Pancreas (tissue), 10 donors: Measurements from ENCODE around the gene EGLN3. TPM values are rescaled to one million over a fixed set of nuclear protein-coding genes. Genes with fewer than 3 reads are reported as not detected.

ENCODE experiments used
- ATAC-seq, 4 donors: fragments of 200-7000 bp; cut with Tn5 transposase; one replicate each; pipeline versions ENCODE4 v1.8.0 to v1.9.1; 2020; ENCODE audit warnings: mild to moderate bottlenecking in 4 of 4, moderate library complexity in 4 of 4
- DNase-seq, 6 donors: peaks; one replicate each; pipeline ENCODE4 v3.0.0-alpha.2; 2020
- FAIRE-seq: peaks from 2 replicates; lab custom pipeline; 2012; peaks lifted over from hg19 to GRCh38; lab: Jason Lieb, UNC
- H3K27ac ChIP-seq, 4 donors: fragments of 200-600 bp; sonication (generic); 1 replicate in 3 of 4; 2 replicates in 1 of 4; pipeline versions ENCODE4 v1.5.0 to v1.8.0; 2020
- H3K27me3 ChIP-seq, 4 donors: fragments of 200-600 bp; one replicate each; pipeline ENCODE4 v1.8.0; 2021
- H3K36me3 ChIP-seq, 3 donors: fragments of 200-600 bp; sonication (generic) in 1 of 3; one replicate each; pipeline versions ENCODE4 v1.5.0 to v1.8.0; 2020 to 2021
- H3K4me1 ChIP-seq, 3 donors: fragments of 200-600 bp; one replicate each; pipeline ENCODE4 v1.8.0; 2021
- H3K4me3 ChIP-seq, 4 donors: fragments of 200-600 bp; sonication (generic) in 2 of 4; one replicate each; pipeline versions ENCODE4 v1.5.0 to v1.8.0; 2020 to 2021
- H3K9me3 ChIP-seq, 4 donors: fragments of 200-600 bp; one replicate each; pipeline ENCODE4 v1.8.0; 2021
- CTCF ChIP-seq, 4 donors: fragments of 200-600 bp; sonication (generic) in 3 of 4; IDR thresholded peaks; one replicate each; pipeline versions ENCODE4 v1.5.0 to v1.8.0; 2021; ENCODE audit warnings: antibody characterized with exemption in 4 of 4
- WGBS, 2 donors: extraction: QIAGEN DNeasy Blood & Tissue Kit; methylation state at CpG; one replicate each; pipeline ENCODE4 v1.1.7; 2013; 5-methylcytosine and 5-hydroxymethylcytosine counted together
- intact Hi-C, 3 donors: fragments of 100-400 bp; cut with DNase I; formaldehyde crosslinking; loops; one replicate each; pipeline versions ENCODE4 v1.11.1 to v1.14.2; 2022
- polyA plus RNA-seq, 2 donors: library from polyadenylated mRNA; stranded (reverse); fragments of 200-250 nt; gene quantifications; one replicate each; pipeline ENCODE4 v1.2.3, GENCODE V29; 2013
- total RNA-seq, 6 donors: library from RNA; stranded (reverse); fragmentation: NEBNext Ultra II Directional in 4 of 6; extraction: Animal tissue kit (Norgen Biotek cat#: 25700) in 4 of 6; gene quantifications; one replicate each; pipeline versions ENCODE4 v1.2.1 to v1.2.4, GENCODE V29; 2021 to 2023
- donor health status: healthy with polysubstance abuse.
- donor health status: DM: no; HTN: no; CAD: no; lungs with moderate emphysema.
- donor health status: DM: no; HTN: no; CAD: no.
- donor health status: control.
- donor health status: control.
- donor health status: Bipolar disorder and iron deficiency.
- donor health status: DM: yes; HTN: yes; CAD: no.
- donor health status: DM: no; HTN: no; CAD: no.
- donor health status: DM: no; HTN: no; CAD: no.
- donor health status: DM: yes; HTN: yes; CAD: no.

EGLN3 gene
- total and polyA plus RNA-seq, 8 donors = 1.2 to 14.5 (median 2.9) TPM

DNA sequence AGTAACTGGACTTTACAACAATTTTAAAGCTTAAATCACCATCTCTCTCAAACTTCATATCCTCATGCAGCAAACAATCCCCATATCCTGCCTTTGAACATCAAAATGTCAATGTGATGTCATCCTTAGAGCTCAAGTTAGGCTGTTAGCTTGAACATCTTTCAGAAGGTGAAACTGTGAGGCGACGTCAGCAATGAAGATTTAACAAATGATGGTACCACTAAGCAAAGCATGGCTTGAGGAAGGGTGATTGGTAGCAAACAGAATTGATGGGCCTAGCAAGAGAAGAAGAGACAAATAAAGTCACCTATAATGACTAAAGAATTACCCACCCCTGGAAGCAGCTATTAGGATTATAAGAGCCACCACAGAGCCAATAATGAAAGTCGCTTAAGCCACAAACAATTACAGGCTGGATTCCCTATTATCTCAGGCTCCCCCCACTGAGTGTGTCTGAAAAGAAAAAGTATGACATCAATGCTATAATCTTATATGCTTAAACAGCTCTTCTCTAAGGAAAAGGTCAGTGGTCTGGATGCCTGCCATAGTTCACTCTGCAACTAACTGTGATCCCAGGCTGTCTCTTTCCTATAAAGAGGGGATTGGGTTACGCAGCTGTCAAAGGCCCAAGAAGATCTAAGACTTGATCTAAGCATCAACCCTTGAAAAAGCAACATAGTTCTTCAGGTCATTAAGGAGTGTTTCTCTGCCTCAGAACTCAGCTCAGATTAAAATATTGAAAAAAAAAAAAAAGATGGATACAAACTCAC, 18.1 kb downstream of the EGLN3 start:
- Histone ChIP-seq H3K36me3 (no peaks in the 10 kb centered on the region), H3K27ac (no peak overlapping the region), H3K9me3 (no peaks in the 10 kb centered on the region), H3K4me3 (no peak overlapping the region), H3K27me3 (no peaks in the 10 kb centered on the region), H3K4me1 (no peaks in the 10 kb centered on the region)
- no peak for DNase-seq
- 91 to 99% methylated on average over 4 of the region's 4 CpGs for WGBS, 2 donors
- intact Hi-C loops = loop anchor here in 1 of 3 donors (10.0 kb wide), 1 partner anchor 162 kb away; no protein-coding TSS in a partner anchor
- FAIRE-seq = no peak
- no peak for TF ChIP-seq CTCF (IDR thresholded peaks at IDR 0.05)
- ATAC-seq = no peak

- no peak for FAIRE-seq
- no peaks in the 10 kb centered on the region for H3K9me3 ChIP-seq
- 90 to 96% methylated on average over 3 of the region's 3 CpGs for WGBS, 2 donors
- no peak overlapping the region for H3K4me3 ChIP-seq
- H3K27ac ChIP-seq = no peak overlapping the region
- no peaks in the 10 kb centered on the region for H3K27me3 ChIP-seq
- ATAC-seq = no peak
- TF ChIP-seq CTCF (IDR thresholded peaks at IDR 0.05) = no peak
- intact Hi-C loops = loop anchor here in 1 of 3 donors (10.0 kb wide), 1 partner anchor 163 kb away; no protein-coding TSS in a partner anchor
- DNase-seq = no peak
- H3K36me3 ChIP-seq = no peaks in the 10 kb centered on the region
- H3K4me1 ChIP-seq = no peaks in the 10 kb centered on the region
These were observed 18.8 kb downstream of the EGLN3 start for GRCh38 chr14:33932033-33932432.

- FAIRE-seq (no peak), DNase-seq (no peak), ATAC-seq (no peak)
- WGBS, 2 donors = 93 to 94% methylated on average over 1 of the region's 1 CpG
- H3K4me3 ChIP-seq = no peak overlapping the region
- no peak overlapping the region for H3K27ac ChIP-seq
- no peak for TF ChIP-seq CTCF (IDR thresholded peaks at IDR 0.05)
- intact Hi-C loops = loop anchor here in 1 of 3 donors (10.0 kb wide), 1 partner anchor 163 kb away; no protein-coding TSS in a partner anchor
- H3K27me3 ChIP-seq = no peaks in the 10 kb centered on the region
- no peaks in the 10 kb centered on the region for H3K36me3 ChIP-seq
- H3K9me3 ChIP-seq = no peaks in the 10 kb centered on the region
- no peaks in the 10 kb centered on the region for H3K4me1 ChIP-seq
These were observed 19.4 kb downstream of the EGLN3 start for GRCh38 chr14:33931461-33931860.

- intact Hi-C loops = loop anchor here in 1 of 3 donors (10.0 kb wide), 1 partner anchor 164 kb away; no protein-coding TSS in a partner anchor
- 84 to 86% methylated on average over 2 of the region's 2 CpGs for WGBS, 2 donors
These were observed 20.4 kb downstream of the EGLN3 start for GRCh38 chr14:33930439-33930838.

More at GRCh38 chr14:33930439-33930838, 20.4 kb downstream of the EGLN3 start:
- Histone ChIP-seq H3K9me3 (no peaks in the 10 kb centered on the region), H3K36me3 (no peaks in the 10 kb centered on the region), H3K4me3 (no peak overlapping the region), H3K27ac (no peak overlapping the region), H3K4me1 (no peaks in the 10 kb centered on the region), H3K27me3 (no peaks in the 10 kb centered on the region)
- DNase-seq (no peak), FAIRE-seq (no peak), ATAC-seq (no peak)
- no peak for TF ChIP-seq CTCF (IDR thresholded peaks at IDR 0.05)
